Stomach (tissue), 4 donors: Measurements from ENCODE around the gene RNF207.

Experiments
- EP300 ChIP-seq: sonication (generic); formaldehyde crosslinking; IDR thresholded peaks from one replicate; pipeline ENCODE4 v1.6.1; 2017; ENCODE audit warnings: antibody characterized with exemption
- POLR2A ChIP-seq, 4 donors: fragments of 450-650 bp; IDR thresholded peaks; one replicate each; pipeline ENCODE4 v1.6.1; 2016; ENCODE audit warnings: antibody characterized with exemption in 4 of 4, control low read depth in 2 of 4, mild to moderate bottlenecking in 1 of 4, moderate library complexity in 1 of 4
- TF ChIP-seq, protein P1 (sequence below), 7 experiments: fragments of 450-650 bp in 4 of 7; fragments of 200-600 bp in 3 of 7; sonication (generic) in 3 of 7; IDR thresholded peaks; one replicate each; pipeline ENCODE4 v1.5.1; 2016 to 2019; ENCODE audit warnings: antibody characterized with exemption in 7 of 7, control low read depth in 2 of 7, mild to moderate bottlenecking in 1 of 7

DNA sequence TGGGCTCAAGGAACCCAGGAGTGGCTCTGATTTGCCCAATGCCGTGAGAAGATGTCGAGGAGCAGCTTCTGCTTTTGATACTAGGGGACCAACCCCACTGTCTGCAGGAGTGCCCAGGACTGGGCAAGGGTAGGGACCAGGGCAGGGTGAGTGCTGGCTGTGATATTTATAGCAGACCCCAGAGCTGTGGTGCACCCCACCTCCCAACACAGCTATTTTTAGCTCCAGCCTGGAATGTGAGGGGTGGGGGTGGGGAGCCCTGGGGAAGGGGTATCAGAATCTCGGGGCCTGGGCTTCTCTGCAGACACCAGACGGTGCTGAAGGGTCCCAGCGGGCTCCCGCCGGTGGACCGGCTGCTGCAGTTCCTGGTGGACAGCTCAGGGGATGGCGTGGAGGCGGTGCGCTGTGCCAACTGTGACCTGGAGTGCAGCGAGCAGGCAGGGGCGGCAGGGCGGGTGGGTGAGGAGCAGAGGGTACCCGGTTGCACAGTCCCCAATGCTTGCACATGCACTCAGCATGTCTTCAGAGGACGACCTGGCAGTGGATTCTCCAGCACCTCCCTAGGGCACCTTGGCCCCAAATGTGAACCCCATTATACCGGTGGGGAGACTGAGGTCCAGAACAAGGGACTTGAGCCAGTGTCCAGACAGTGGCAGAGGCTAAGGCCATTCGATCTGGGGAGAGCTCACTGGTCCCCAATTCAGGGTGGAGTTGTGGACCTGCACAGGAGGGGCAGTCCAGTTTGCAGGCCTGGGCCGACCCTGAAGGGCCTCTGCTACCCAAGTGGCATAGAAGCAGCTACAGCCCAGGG lies 1.4 kb downstream of the RNF207 start:
- TF ChIP-seq, protein P1, sequence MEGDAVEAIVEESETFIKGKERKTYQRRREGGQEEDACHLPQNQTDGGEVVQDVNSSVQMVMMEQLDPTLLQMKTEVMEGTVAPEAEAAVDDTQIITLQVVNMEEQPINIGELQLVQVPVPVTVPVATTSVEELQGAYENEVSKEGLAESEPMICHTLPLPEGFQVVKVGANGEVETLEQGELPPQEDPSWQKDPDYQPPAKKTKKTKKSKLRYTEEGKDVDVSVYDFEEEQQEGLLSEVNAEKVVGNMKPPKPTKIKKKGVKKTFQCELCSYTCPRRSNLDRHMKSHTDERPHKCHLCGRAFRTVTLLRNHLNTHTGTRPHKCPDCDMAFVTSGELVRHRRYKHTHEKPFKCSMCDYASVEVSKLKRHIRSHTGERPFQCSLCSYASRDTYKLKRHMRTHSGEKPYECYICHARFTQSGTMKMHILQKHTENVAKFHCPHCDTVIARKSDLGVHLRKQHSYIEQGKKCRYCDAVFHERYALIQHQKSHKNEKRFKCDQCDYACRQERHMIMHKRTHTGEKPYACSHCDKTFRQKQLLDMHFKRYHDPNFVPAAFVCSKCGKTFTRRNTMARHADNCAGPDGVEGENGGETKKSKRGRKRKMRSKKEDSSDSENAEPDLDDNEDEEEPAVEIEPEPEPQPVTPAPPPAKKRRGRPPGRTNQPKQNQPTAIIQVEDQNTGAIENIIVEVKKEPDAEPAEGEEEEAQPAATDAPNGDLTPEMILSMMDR (IDR thresholded peaks at IDR 0.05), result no peak
- TF ChIP-seq POLR2A (IDR thresholded peaks at IDR 0.05), result no peak
- TF ChIP-seq EP300, result no peak
